ENCODE data around the gene ACBD3. TPM values are rescaled to one million over a fixed set of nuclear protein-coding genes. Genes with fewer than 3 reads are reported as not detected.
A peak's percentile ranks its signal among the peaks of the same experiment; 100 is the strongest.

The ACBD3 gene
- total RNA-seq, 4 donors from 2014 or later = 30.0 to 48.8 (median 34.3) TPM

- Histone ChIP-seq H3K36me3 (no peaks in the 10 kb centered on the region), H3K9me3 (no peaks in the 10 kb centered on the region), H3K27me3 (no peaks in the 10 kb centered on the region), H3K27ac (peak overlapping the region; percentile 84 to 99 (median 96)), H3K4me3 (peak overlapping the region; percentile 72 to 86), H3K4me1 (peaks cover 0 to 35% (median 15%) of the 10 kb centered on the region in 3 donors)
- TF ChIP-seq POLR2AphosphoS5 (IDR thresholded peaks at IDR 0.05) (peak; percentile 67), POLR2A (IDR thresholded peaks at IDR 0.05) (peak; percentile 23 to 34), EP300 (IDR thresholded peaks at IDR 0.05) (no peak), CTCF (IDR thresholded peaks at IDR 0.05) (peak in 1 of 4 experiments; percentile 20)
- WGBS, 2 donors (ENCODE audit: low coverage in 1 of 2) = 0% methylated on average over 6 of the region's 73 CpGs; no CpG with 5 or more reads in 1 of the 2 donors
- peak; percentile 74 for ATAC-seq
Measured at GRCh38 chr1:226110249-226111097, 76.1 kb downstream of the ACBD3 start.

GRCh38 chr1:226109829-226110248 is 76.7 kb downstream of the ACBD3 start:
- Histone ChIP-seq H3K9me3 (no peaks in the 10 kb centered on the region), H3K27me3 (no peaks in the 10 kb centered on the region), H3K27ac (peak overlapping the region; percentile 84 to 99 (median 96)), H3K4me1 (peaks cover 0 to 35% (median 15%) of the 10 kb centered on the region in 3 donors), H3K36me3 (no peaks in the 10 kb centered on the region), H3K4me3 (peak overlapping the region; percentile 72 to 86)
- peak; percentile 95 for ATAC-seq
- 0% methylated on average over 2 of the region's 57 CpGs; no CpG with 5 or more reads in 1 of the 2 donors for whole genome bisulfite sequencing, 2 donors (ENCODE audit: low coverage in 1 of 2)
- peak; percentile 33 for TF ChIP-seq POLR2AphosphoS5 (IDR thresholded peaks at IDR 0.05)
- peak in 1 of 2 donors; percentile 35 for TF ChIP-seq POLR2A (IDR thresholded peaks at IDR 0.05)
- TF ChIP-seq EP300 (IDR thresholded peaks at IDR 0.05) = no peak
- peak in 1 of 4 experiments; percentile 40 for TF ChIP-seq CTCF (IDR thresholded peaks at IDR 0.05)

- Histone ChIP-seq H3K27me3 (no peaks in the 10 kb centered on the region), H3K4me1 (peaks cover 0 to 35% (median 15%) of the 10 kb centered on the region in 3 donors), H3K4me3 (peak overlapping the region; percentile 72 to 86), H3K36me3 (no peaks in the 10 kb centered on the region), H3K9me3 (no peaks in the 10 kb centered on the region), H3K27ac (peak overlapping the region; percentile 66 to 99 (median 96))
- WGBS, 2 donors (ENCODE audit: low coverage in 1 of 2) = 11 to 14% methylated on average over 9 to 20 of the region's 23 CpGs
- ATAC-seq = peak; percentile 29
- TF ChIP-seq CTCF (IDR thresholded peaks at IDR 0.05) = peak in 1 of 4 experiments; percentile 45
- TF ChIP-seq POLR2A (IDR thresholded peaks at IDR 0.05) = no peak
- TF ChIP-seq POLR2AphosphoS5 (IDR thresholded peaks at IDR 0.05) = peak; percentile 44
Measured at GRCh38 chr1:226108935-226109828, 77.4 kb downstream of the ACBD3 start.

- no peak for ATAC-seq
- Histone ChIP-seq H3K36me3 (no peaks in the 10 kb centered on the region), H3K9me3 (no peaks in the 10 kb centered on the region), H3K4me3 (no peak overlapping the region), H3K27me3 (no peaks in the 10 kb centered on the region), H3K27ac (peak overlapping the region in 2 of 4 donors; percentile 99), H3K4me1 (peaks cover 0 to 35% (median 15%) of the 10 kb centered on the region in 3 donors)
- no peak for TF ChIP-seq CTCF (IDR thresholded peaks at IDR 0.05)
- 63 to 79% methylated on average over 2 to 3 of the region's 3 CpGs for WGBS, 2 donors (ENCODE audit: low coverage in 1 of 2)
Measured at GRCh38 chr1:226107471-226108460, 78.8 kb downstream of the ACBD3 start.

All from gastroesophageal sphincter (tissue), 4 donors.